CD14-positive monocyte (primary cell): ENCODE results near the gene SCG2. TPM values are rescaled to one million over a fixed set of nuclear protein-coding genes. Genes with fewer than 3 reads are reported as not detected.

Source experiments
- DNase-seq, 3 donors: peaks; one replicate each; pipeline ENCODE4 v3.0.0-alpha.2; 2011 to 2022
- H2AFZ ChIP-seq: 2 replicates; pipeline ENCODE4 v1.6.0; 2012; ENCODE audit warnings: mild to moderate bottlenecking, low read depth, low read length, inconsistent platforms; ENCODE audit not compliant: insufficient read depth, poor library complexity, severe bottlenecking
- H3K27ac ChIP-seq, 2 donors: 1 replicate in 1 of 2; 2 replicates in 1 of 2; pipeline ENCODE4 v1.5.1; 2012 to 2013; ENCODE audit warnings: low read length in 2 of 2, control low read depth in 1 of 2, inconsistent platforms in 1 of 2, low read depth in 1 of 2, mild to moderate bottlenecking in 1 of 2
- H3K27me3 ChIP-seq, 2 donors: one replicate each; pipeline versions ENCODE4 v1.6.0 to v1.6.1; 2011 to 2013; ENCODE audit warnings: low read length in 2 of 2; ENCODE audit not compliant: control insufficient read depth in 2 of 2, insufficient read depth in 2 of 2
- H3K36me3 ChIP-seq, 2 donors: replicated peaks in 1 of 2; 1 replicate in 1 of 2; 2 replicates in 1 of 2; pipeline versions ENCODE4 v1.5.1 to v1.6.1; 2012 to 2013; ENCODE audit warnings: low read length in 2 of 2, control low read depth in 1 of 2, inconsistent platforms in 1 of 2, mild to moderate bottlenecking in 1 of 2; ENCODE audit not compliant: insufficient read depth in 2 of 2, control insufficient read depth in 1 of 2
- H3K4me1 ChIP-seq, 2 donors: 1 replicate in 1 of 2; 2 replicates in 1 of 2; pipeline versions ENCODE4 v1.5.1 to v1.6.1; 2012 to 2013; ENCODE audit warnings: low read length in 2 of 2, control low read depth in 1 of 2, inconsistent platforms in 1 of 2, mild to moderate bottlenecking in 1 of 2, moderate library complexity in 1 of 2; ENCODE audit not compliant: insufficient read depth in 2 of 2, control insufficient read depth in 1 of 2
- H3K4me2 ChIP-seq: replicated peaks from 2 replicates; pipeline ENCODE3; 2012; ENCODE audit warnings: low read length, moderate library complexity, mild to moderate bottlenecking; ENCODE audit not compliant: poor library complexity, severe bottlenecking; ENCODE audit errors: extremely low read depth
- H3K4me3 ChIP-seq, 3 experiments: fragments of 200-600 bp in 1 of 3; sonication (generic) in 1 of 3; replicated peaks in 1 of 3; 1 replicate in 2 of 3; 2 replicates in 1 of 3; pipeline ENCODE4 v1.5.1; 2011 to 2013; ENCODE audit warnings: low read length in 3 of 3, mild to moderate bottlenecking in 3 of 3, control low read depth in 2 of 3, low read depth in 2 of 3, inconsistent platforms in 1 of 3, moderate library complexity in 1 of 3
- H3K79me2 ChIP-seq: 2 replicates; pipeline ENCODE4 v1.6.0; 2012; ENCODE audit warnings: mild to moderate bottlenecking, control low read depth, inconsistent platforms, low read length, moderate library complexity; ENCODE audit not compliant: insufficient read depth
- H3K9ac ChIP-seq: 2 replicates; pipeline ENCODE4 v1.6.0; 2017; ENCODE audit warnings: low read length, mild to moderate bottlenecking; ENCODE audit not compliant: insufficient read depth, poor library complexity, severe bottlenecking
- H3K9me3 ChIP-seq, 2 donors: replicated peaks in 1 of 2; 1 replicate in 1 of 2; 2 replicates in 1 of 2; pipeline versions ENCODE4 v1.5.1 to v1.6.1; 2012 to 2013; ENCODE audit warnings: low read length in 2 of 2, control low read depth in 1 of 2; ENCODE audit not compliant: control insufficient read depth in 1 of 2, insufficient read depth in 1 of 2
- H4K20me1 ChIP-seq: 2 replicates; pipeline ENCODE4 v1.6.0; 2012; ENCODE audit warnings: mild to moderate bottlenecking, low read length, control low read depth, moderate library complexity; ENCODE audit not compliant: insufficient read depth
- H3K27ac Mint-ChIP-seq, 7 donors: one replicate each; pipeline ENCODE4 v1.8.0; 2020; ENCODE audit warnings: mild to moderate bottlenecking in 7 of 7, mixed read lengths in 7 of 7, moderate library complexity in 6 of 7, inconsistent platforms in 2 of 7
- H3K27me3 Mint-ChIP-seq, 3 donors: one replicate each; pipeline ENCODE4 v1.8.0; 2021 to 2022; ENCODE audit warnings: low read depth in 3 of 3, mild to moderate bottlenecking in 3 of 3, mixed read lengths in 3 of 3, moderate library complexity in 3 of 3, inconsistent platforms in 1 of 3
- H3K36me3 Mint-ChIP-seq, 2 donors: one replicate each; pipeline ENCODE4 v1.8.0; 2020; ENCODE audit warnings: mixed read lengths in 2 of 2, inconsistent platforms in 1 of 2, mild to moderate bottlenecking in 1 of 2
- H3K4me1 Mint-ChIP-seq: one replicate; pipeline ENCODE4 v1.8.0; 2020; ENCODE audit warnings: mild to moderate bottlenecking, mixed read lengths
- H3K4me3 Mint-ChIP-seq, 2 donors: one replicate each; pipeline ENCODE4 v1.8.0; 2020; ENCODE audit warnings: mild to moderate bottlenecking in 2 of 2, mixed read lengths in 2 of 2, moderate library complexity in 1 of 2
- H3K9me3 Mint-ChIP-seq, 7 donors: one replicate each; pipeline ENCODE4 v1.8.0; 2020 to 2022; ENCODE audit warnings: mixed read lengths in 7 of 7, mild to moderate bottlenecking in 6 of 7, moderate library complexity in 6 of 7, inconsistent platforms in 2 of 7
- CTCF ChIP-seq: fragments of 200-600 bp; IDR thresholded peaks from one replicate; pipeline ENCODE4 v1.8.0; 2022; ENCODE audit warnings: antibody characterized with exemption, mild to moderate bottlenecking
- WGBS: methylation state at CpG from one replicate; pipeline ENCODE4 v1.1.5; 2013; ENCODE audit warnings: missing lambda C conversion rate; ENCODE audit not compliant: insufficient coverage; 5-methylcytosine and 5-hydroxymethylcytosine counted together
- intact Hi-C, 2 donors: fragments of 100-400 bp; cut with micrococcal nuclease; formaldehyde crosslinking; loops; one replicate each; pipeline versions ENCODE4 v1.15.0 to v1.15.1; 2023
- polyA plus RNA-seq, 3 donors: library from polyadenylated mRNA; depleted of rRNA in 1 of 3; unstranded in 2 of 3; stranded (reverse) in 1 of 3; fragments of 300-500 nt in 2 of 3; fragments of >200 nt in 1 of 3; fragmentation: Illumina TruSeq in 2 of 3; gene quantifications; 1 replicate in 2 of 3; 2 replicates in 1 of 3; pipeline ENCODE4 v1.2.3, GENCODE V29; 2012 to 2021

SCG2 gene
- polyA plus RNA-seq, 3 donors = not detected

GRCh38 chr2:223635080-223635479 lies 32.9 kb upstream of the SCG2 start:
- H3K9me3 ChIP-seq = no peaks in the 10 kb centered on the region
- H2AFZ ChIP-seq = no peak overlapping the region
- no peaks in the 10 kb centered on the region for H3K36me3 ChIP-seq
- H3K4me1 ChIP-seq = no peaks in the 10 kb centered on the region
- H3K79me2 ChIP-seq = no peaks in the 10 kb centered on the region
- H3K27me3 ChIP-seq = no peaks in the 10 kb centered on the region
- Mint-ChIP-seq H3K9me3 (peaks cover 0 to 10% (median 2%) of the 10 kb centered on the region in 7 donors), H3K4me1 (no peaks in the 10 kb centered on the region), H3K27me3 (peaks cover 1 to 5% (median 3%) of the 10 kb centered on the region in 3 donors), H3K4me3 (no peak overlapping the region), H3K27ac (no peak overlapping the region), H3K36me3 (no peaks in the 10 kb centered on the region)
- H3K4me3 ChIP-seq = no peak overlapping the region
- no peak for DNase-seq
- H3K9ac ChIP-seq = no peak overlapping the region
- no peaks in the 10 kb centered on the region for H4K20me1 ChIP-seq
- H3K27ac ChIP-seq = no peak overlapping the region
- no CpG with 5 or more reads among the region's 1 CpG for WGBS
- intact Hi-C loops = no loop called here
- no peak for TF ChIP-seq CTCF
- H3K4me2 ChIP-seq = no peak overlapping the region

- intact Hi-C loops = no loop called here
- Mint-ChIP-seq H3K9me3 (peaks cover 0 to 7% (median 2%) of the 10 kb centered on the region in 7 donors), H3K27ac (no peak overlapping the region), H3K4me1 (no peaks in the 10 kb centered on the region), H3K4me3 (no peak overlapping the region), H3K27me3 (peaks cover 1 to 5% (median 3%) of the 10 kb centered on the region in 3 donors), H3K36me3 (no peaks in the 10 kb centered on the region)
- H3K4me3 ChIP-seq = no peak overlapping the region
- H3K36me3 ChIP-seq = no peaks in the 10 kb centered on the region
- no peaks in the 10 kb centered on the region for H4K20me1 ChIP-seq
- 83% methylated on average over 2 of the region's 3 CpGs for WGBS
- no peak overlapping the region for H3K4me2 ChIP-seq
- no peaks in the 10 kb centered on the region for H3K79me2 ChIP-seq
- H3K9me3 ChIP-seq = no peaks in the 10 kb centered on the region
- no peak for TF ChIP-seq CTCF
- no peak overlapping the region for H2AFZ ChIP-seq
- no peaks in the 10 kb centered on the region for H3K27me3 ChIP-seq
- no peak overlapping the region for H3K27ac ChIP-seq
- DNase-seq = no peak
- H3K4me1 ChIP-seq = no peaks in the 10 kb centered on the region
- H3K9ac ChIP-seq = no peak overlapping the region
These were observed 32.1 kb upstream of the SCG2 start for GRCh38 chr2:223634238-223634637.
